HL-60/S4 treated with phorbol 12-myristate 13-acetate at 8.2 ng/mL for 4 days and 3 days (cell line): ENCODE measurements around the gene DHX58.

Experiments
- in situ Hi-C: fragments of 300-500 bp; cut with MboI; formaldehyde crosslinking; loops from 2 replicates; pipeline ENCODE4 v1.15.0; 2022; ENCODE audit warnings: low sequenced_read_pairs

The DHX58 gene

DNA sequence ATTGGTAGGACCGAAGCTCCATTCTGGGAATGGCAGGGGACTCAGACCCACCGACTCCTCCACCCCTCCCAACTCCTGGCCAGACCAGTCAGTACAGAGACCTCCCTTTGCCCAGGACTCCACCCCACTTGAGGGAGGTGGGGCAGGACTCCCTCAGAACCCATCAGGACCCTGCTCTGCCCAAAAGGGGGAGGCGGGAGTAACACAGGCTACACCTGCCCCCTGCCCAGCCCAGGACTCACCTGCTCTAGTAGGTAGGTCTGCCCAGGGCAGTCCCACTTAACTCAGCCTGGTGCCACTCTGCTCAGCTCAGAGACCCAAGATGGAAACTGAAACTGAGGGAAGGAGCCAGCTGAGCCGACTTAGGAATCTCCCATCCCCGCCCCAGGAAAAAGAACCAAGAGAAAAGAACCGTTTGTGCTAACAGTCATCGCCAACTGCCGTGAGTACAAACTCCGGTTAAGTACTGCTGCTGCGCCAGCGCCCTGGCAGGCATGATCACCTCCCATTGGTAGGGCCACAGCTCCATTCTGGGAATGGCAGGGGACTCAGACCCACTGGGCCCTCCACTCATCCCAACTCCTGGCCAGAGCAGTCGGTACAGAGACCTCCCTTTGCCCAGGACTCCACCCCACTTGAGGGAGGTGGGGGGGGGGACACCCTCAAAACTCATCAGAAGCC, 503 bp downstream of the DHX58 start:
- in situ Hi-C loops: loop anchor here (10.0 kb wide), 1 partner anchor 147 kb away; the partner anchor contains the start of gene CNP

GRCh38 chr17:42111265-42111636, 1.3 kb downstream of the DHX58 start:
- in situ Hi-C loops: loop anchor here (10.0 kb wide), 1 partner anchor 146 kb away; the partner anchor contains the start of gene CNP

DNA sequence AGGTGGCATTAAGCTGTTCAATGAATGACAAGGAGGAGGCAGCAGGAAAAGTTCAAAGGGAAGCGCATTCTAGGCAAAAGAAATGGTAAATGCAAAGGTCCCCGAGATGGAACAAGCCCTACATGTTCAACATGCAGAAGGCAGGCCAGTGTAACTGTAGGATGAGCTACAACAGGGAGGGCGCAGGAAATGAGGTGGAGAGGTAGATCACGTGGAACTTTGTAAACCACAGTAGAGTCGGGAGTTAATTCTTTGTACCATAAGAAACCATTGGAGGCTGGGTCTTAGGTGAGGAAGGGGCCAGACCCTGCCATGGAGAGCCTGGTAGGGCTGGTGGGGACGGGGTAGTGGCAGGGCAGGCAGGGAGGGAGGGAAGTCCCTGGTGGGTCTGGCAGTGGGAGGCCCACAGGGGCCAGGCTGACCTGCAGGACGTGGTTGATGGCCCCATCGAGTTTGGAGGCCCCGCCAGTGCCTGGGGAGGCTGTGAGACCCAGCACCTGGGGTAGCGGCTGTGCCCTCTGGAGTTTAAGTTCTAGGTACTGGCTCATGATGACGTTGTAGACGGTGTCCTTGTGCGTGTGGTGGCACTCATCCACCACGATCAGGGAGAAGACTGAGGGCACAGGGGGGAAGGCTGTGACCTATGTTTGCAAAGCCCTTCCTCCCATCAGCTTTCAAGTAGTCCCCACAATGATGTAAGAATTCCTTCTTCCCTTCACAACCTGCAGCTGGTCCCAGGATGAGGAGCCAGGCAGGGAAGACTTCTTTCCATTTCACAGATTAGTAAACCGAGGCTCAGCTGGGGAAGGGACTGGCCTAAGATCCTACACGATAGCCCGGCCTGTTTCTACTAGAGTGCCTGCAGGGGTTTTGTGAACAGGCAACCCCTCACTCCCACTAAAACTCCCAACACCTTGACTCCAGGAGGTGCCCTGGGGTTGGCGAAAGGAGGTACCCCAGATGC, 1.9 kb downstream of the DHX58 start:
- in situ Hi-C loops: loop anchor here (10.0 kb wide), 1 partner anchor 146 kb away; the partner anchor contains the start of gene CNP

DNA sequence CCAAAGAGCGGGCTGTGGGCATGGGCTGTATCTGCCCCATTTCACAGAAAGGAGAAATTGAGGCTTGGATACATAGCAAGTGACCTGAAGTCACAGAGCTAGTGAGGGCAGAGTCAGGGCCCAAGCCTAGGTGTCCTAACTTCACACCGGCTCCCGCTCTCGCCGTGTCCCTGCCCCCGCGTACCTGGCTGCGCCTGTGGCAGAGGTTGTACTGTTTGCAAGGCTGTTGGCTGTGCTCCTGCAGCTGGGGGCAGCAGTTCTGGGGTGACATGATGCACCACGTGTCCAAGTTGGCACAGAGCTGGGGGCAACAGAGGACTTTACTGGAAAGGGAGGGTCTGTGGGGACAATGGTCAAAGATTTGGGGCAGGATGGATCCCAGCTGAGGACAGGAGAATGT, 3.4 kb downstream of the DHX58 start:
- in situ Hi-C loops: no loop called here

DNA sequence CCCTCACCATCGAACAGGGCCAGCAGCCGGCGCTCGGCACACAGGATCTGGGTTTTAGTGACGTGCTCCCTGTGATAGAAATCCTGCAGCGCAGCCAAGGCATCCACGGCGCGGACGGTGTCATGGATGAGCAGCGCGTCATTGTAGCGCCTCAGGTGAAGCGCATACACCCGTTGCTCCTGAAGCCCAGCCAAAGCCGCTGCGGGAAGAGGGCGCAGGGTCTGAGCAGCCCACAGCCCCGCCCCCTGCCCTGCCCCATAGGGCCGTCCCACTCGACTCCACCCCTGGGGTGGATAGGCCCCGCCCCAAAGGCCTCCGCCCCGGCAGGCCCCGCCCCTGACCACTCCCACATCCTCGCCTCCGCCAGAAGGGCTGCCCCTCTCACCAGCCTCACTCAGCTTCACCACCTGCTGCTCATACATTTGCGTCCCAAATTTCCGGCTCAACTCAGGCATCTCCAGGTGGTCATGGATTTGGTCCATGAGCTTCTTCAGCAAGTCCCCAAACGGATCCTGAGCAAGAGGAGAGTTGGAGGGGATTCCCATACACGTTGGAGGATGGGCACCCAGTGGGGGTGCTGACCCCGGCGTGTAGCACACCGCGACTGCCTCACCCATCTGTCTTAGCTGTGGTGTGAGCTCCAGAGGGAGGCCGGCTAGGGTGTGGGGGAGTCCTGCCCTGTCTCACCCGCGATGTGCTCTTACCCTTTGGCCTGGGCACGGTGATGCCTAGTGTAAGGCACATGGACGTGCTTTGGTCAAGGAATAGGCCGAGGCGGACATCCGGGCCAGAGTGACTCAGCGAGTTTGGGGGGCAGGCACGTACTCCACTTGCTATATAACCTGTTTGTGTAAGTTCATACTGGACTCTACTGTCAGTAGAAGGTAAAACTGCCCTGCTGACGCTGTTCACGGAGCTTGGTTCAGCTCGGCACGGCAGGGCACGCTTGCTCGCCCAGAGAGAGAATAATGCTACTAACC, 4.6 kb downstream of the DHX58 start:
- in situ Hi-C loops: no loop called here

DNA sequence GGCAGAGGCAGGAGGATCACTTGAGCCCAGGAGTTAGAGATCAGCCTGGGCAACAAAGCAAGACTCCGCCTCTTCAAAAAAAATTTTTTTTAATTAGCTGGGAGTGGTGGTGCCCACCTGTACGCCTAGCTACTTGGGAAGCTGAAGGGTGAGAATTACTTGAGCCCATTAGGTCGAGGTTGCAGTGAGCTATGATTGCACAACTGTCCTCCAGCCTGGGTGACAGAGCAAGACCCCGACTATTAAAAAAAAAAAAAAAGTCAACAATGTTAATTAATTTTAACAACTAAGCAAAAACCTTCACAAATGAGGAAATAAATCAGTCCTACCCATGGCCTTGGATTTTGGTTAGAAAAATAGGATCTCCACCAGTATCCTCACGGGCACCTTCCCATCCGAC, 5.4 kb downstream of the DHX58 start:
- in situ Hi-C loops: no loop called here

DNA sequence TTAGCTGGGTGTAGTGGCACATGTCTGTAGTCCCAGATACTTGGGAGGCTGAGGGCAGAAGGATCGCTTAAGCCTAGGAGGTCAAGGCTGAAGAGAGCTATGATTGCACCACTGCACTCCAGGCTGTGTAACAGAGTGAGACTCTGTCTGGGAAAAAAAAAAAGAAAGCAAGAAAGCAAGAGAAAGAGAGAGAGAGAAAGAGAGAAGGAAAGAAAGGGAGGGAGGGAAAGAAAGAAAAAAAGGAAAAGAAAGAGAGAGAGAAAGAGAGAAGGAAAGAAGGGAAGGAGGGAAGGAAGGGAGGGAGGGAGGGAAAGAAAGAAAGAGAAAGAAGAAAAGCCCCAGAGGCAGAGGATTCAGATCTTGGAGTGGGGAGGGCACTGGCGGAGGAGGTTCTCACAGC, 6.5 kb downstream of the DHX58 start:
- in situ Hi-C loops: no loop called here

DNA sequence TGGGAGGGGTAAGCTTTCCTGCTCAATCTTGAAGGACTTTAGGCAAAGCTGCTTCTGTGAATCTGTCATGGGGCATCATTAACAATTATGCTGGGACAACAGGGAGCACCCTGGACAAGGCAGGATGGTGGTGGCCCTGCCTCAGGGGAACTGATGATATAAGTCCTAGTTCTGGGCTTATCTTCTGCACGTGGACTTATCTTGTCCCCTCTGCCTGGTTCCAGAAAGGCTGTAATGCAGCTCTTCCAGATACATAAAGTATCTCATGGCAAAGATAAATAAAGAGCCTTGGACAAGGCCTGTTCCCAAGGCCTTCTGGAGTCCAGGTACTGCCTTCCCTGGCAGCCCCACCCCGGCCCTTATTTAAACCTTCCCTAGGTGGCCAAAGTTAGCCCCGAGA, 8.2 kb downstream of the DHX58 start:
- in situ Hi-C loops: no loop called here

GRCh38 chr17:42103221-42103954, 9.1 kb downstream of the DHX58 start:
- in situ Hi-C loops: no loop called here

- in situ Hi-C loops: no loop called here
Measured at GRCh38 chr17:42101513-42102292, 10.8 kb downstream of the DHX58 start.

- in situ Hi-C loops: no loop called here
Measured at GRCh38 chr17:42098730-42099399, 13.6 kb downstream of the DHX58 start.

DNA sequence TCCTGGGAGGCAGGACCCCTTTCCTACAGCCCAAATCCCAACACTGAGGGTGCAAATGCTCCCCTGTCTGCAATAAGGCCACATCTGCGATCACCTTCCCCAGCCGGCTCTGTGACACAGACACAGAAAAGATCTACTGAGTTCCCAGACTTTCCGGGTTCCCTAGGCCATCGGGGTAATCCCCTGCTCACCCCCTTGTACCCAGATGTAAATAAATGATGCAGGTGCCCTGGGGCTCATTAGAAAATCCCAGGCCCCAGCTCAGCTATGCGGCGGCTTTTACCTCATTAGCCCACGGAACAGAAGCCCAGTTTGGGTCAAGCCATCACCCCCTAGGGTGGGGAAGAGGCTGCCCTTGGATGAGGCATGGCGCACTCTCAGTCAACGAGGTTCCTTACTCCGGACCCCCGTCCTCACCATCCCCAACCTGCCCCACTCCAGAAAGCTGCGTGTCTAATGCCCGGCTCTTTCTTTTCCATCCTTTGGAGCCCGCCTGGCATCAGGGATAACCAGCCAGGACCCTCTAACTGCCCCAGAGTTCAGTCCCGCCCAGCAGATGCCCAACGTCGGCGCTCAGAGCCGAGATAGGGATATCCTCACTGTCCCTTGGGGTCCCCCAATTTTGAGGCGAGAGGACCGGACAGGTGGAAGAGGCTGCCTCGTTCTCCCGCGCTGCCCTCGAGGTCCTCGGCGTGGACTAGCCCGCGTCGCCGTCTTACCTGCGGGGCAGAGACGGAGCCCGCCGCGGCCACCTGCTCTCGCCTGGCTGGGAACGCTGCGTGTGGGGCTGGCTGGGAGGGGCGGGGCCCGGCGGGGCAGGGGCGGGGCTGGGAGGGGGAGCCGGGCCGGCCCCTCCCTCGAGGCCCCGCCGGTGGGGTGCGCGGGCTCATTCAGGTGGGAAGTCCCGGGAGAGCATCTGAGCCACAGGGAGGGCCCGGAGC, 14.6 kb downstream of the DHX58 start, which contains the start of gene ZNF385C:
ZNF385C (minus strand) TSS at position 783 of the 941 bp plus-strand sequence. CDS start 35,417 bp downstream, outside the sequence.
- in situ Hi-C loops: no loop called here

DNA sequence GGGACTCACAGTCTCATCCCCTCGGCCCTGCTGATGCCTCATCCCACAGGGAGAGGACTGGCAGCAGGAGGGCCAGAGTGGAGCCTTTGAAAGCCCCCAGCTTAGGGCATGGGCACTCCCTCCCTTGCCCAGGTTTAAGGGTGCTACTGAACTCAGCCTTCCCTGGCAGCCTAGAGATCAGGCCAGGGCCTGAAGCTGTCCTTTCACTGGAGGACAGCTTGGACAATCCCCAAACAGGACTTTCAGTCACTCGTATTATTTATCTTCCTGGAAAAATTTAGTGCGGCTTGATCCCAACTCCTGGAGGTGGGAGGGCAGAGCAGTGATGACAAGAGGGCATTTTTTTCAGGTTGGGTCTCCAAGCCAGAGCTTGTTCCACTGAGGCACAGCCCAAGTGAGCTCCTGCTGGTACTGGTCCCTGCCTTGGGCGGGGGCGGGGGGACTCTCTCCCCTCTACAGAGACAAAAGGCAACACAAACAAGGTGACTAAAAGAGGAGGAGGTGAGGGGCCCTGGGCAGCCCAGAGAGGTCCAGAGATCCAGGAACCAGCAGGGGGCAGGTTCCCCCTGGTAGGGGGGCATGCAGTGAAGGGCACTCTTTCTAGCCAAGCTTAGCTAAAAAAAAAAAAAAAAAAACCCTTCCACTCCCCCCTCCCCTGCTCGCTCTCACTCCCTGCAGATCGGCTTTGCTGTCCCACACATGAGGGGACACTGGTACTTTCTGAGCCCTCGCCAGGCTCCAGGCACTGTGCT, 16.0 kb downstream of the DHX58 start:
- in situ Hi-C loops: no loop called here

- in situ Hi-C loops: no loop called here
Measured at GRCh38 chr17:42094375-42095069, 18.0 kb downstream of the DHX58 start.

- in situ Hi-C loops: no loop called here
Measured at GRCh38 chr17:42092939-42093338, 19.6 kb downstream of the DHX58 start.
